Panc1 (cell line): ENCODE measurements around the gene DTNBP1. TPM values are rescaled to one million over a fixed set of nuclear protein-coding genes. Genes with fewer than 3 reads are reported as not detected.

Source experiments
- ATAC-seq: fragments of 200-7000 bp; cut with Tn5 transposase; 2 replicates; pipeline ENCODE4 v1.9.1; 2020; ENCODE audit warnings: mild to moderate bottlenecking, moderate library complexity
- BruUV-seq: library from RNA; stranded (reverse); fragments of 400-500 nt; replicated peaks from 2 replicates; lab custom pipeline; 2021; lab: Mats Ljungman, UMichigan
- CTCF ChIA-PET: fragments of 300-600 bp; sonication (Branson Sonifier 250); formaldehyde crosslinking; loops from one replicate; lab custom pipeline; 2022; ENCODE audit warnings: antibody characterized with exemption; lab: Charles Lee
- POLR2A ChIA-PET: fragments of 300-600 bp; sonication (Branson Sonifier 250); formaldehyde crosslinking; loops from one replicate; lab custom pipeline; 2022; ENCODE audit warnings: antibody characterized with exemption; lab: Charles Lee
- DNase-seq: peaks from one replicate; pipeline ENCODE4 v3.0.0-alpha.2; 2010; ENCODE audit warnings: low read depth, low spot score
- H3K27ac ChIP-seq: 2 replicates; pipeline ENCODE4 v1.5.1; 2011; ENCODE audit warnings: mild to moderate bottlenecking, low read length, inconsistent platforms
- H3K27me3 ChIP-seq: fragments of 200-500 bp; sonication (Bioruptor generic); 2 replicates; pipeline ENCODE4 v1.6.0; 2014; ENCODE audit warnings: low read length, inconsistent platforms; ENCODE audit not compliant: control insufficient read depth, insufficient read depth
- H3K36me3 ChIP-seq: fragments of 200-500 bp; sonication (Bioruptor generic); 2 replicates; pipeline ENCODE4 v1.5.1; 2014; ENCODE audit warnings: inconsistent platforms, mild to moderate bottlenecking, low read length, moderate library complexity; ENCODE audit not compliant: control insufficient read depth, insufficient read depth
- H3K4me1 ChIP-seq: 2 replicates; pipeline ENCODE4 v1.5.1; 2011; ENCODE audit warnings: inconsistent platforms, mild to moderate bottlenecking, low read length, moderate library complexity; ENCODE audit not compliant: control insufficient read depth, insufficient read depth
- H3K4me3 ChIP-seq, 2 experiments: 2 replicates each; pipeline ENCODE4 v1.5.1; 2011 to 2012; ENCODE audit warnings: low read depth in 2 of 2, low read length in 2 of 2, mild to moderate bottlenecking in 2 of 2, inconsistent platforms in 1 of 2, moderate library complexity in 1 of 2
- H3K9me3 ChIP-seq: fragments of 200-500 bp; sonication (Bioruptor generic); 2 replicates; pipeline ENCODE4 v1.5.1; 2014; ENCODE audit warnings: low read depth, mild to moderate bottlenecking, inconsistent platforms, low read length, moderate library complexity; ENCODE audit not compliant: control insufficient read depth, insufficient read depth
- POLR2AphosphoS5 ChIP-seq: IDR thresholded peaks from 2 replicates; pipeline ENCODE4 v1.6.1; 2012; ENCODE audit warnings: mild to moderate bottlenecking, low read depth, low read length, moderate library complexity
- SIN3A ChIP-seq: IDR thresholded peaks from 2 replicates; pipeline ENCODE4 v1.6.1; 2012; ENCODE audit warnings: low read depth, mild to moderate bottlenecking, low read length, moderate library complexity, borderline replicate concordance; ENCODE audit not compliant: insufficient read depth
- TCF7L2 ChIP-seq: IDR thresholded peaks from 2 replicates; pipeline ENCODE4 v1.6.1; 2011; ENCODE audit warnings: mild to moderate bottlenecking, low read depth, low read length, inconsistent platforms
- in situ Hi-C: cut with HindIII; loops from 2 replicates; pipeline ENCODE4 v1.10.0; 2016; ENCODE audit warnings: low sequenced_read_pairs, low pct_unique_long_range_greater_than_20kb
- intact Hi-C: fragments of 100-400 bp; cut with micrococcal nuclease; formaldehyde crosslinking; loops from one replicate; pipeline ENCODE4 v1.10.0; 2022; ENCODE audit not compliant: unreplicated experiment
- total RNA-seq: library from RNA; stranded (reverse); gene quantifications from one replicate; pipeline ENCODE4 v1.2.1, GENCODE V29; 2021; ENCODE audit not compliant: unreplicated experiment
- TF ChIP-seq, protein P1 (sequence below): fragments of 450-650 bp; IDR thresholded peaks from 2 replicates; pipeline ENCODE4 v1.5.1; 2017; ENCODE audit warnings: mild to moderate bottlenecking
- TF ChIP-seq, protein P2 (sequence below), 2 experiments: IDR thresholded peaks; 2 replicates each; pipeline ENCODE4 v1.6.1; 2011 to 2012; ENCODE audit warnings: low read depth in 2 of 2, control low read depth in 1 of 2, low read length in 1 of 2, mild to moderate bottlenecking in 1 of 2, moderate library complexity in 1 of 2; ENCODE audit not compliant: insufficient read depth in 1 of 2

DTNBP1 gene
- total RNA-seq, 1 experiment from 2014 or later: 29.3 TPM

DNA sequence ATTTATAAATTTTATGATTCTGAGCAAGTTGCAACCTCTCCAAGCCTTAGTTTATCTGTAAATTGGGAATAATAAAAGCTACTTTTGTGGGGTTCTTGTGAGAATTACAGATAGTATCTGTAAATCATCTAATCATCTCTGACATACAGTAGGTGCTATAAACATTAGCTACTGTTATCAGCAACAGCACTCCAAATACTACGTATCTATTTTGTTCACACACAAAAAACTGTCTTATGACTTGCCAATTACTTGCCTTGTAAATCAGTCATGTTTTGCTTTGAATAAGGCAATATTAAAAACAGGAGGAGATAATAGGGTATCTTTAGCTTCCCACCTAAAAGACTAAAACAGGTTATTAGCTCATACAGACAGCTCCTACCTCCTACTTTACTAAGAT is 36.7 kb downstream of the DTNBP1 start:
- ATAC-seq: no peak
- Histone ChIP-seq H3K27ac (no peak overlapping the region), H3K36me3 (peaks cover 3% of the 10 kb centered on the region), H3K4me3 (no peak overlapping the region), H3K27me3 (no peaks in the 10 kb centered on the region), H3K9me3 (no peaks in the 10 kb centered on the region), H3K4me1 (no peaks in the 10 kb centered on the region; the same call in 1 of the 2 replicates)
- DNase-seq: no peak
- TF ChIP-seq TCF7L2 (no peak), SIN3A (no peak), POLR2AphosphoS5 (no peak)
- TF ChIP-seq, protein P1, sequence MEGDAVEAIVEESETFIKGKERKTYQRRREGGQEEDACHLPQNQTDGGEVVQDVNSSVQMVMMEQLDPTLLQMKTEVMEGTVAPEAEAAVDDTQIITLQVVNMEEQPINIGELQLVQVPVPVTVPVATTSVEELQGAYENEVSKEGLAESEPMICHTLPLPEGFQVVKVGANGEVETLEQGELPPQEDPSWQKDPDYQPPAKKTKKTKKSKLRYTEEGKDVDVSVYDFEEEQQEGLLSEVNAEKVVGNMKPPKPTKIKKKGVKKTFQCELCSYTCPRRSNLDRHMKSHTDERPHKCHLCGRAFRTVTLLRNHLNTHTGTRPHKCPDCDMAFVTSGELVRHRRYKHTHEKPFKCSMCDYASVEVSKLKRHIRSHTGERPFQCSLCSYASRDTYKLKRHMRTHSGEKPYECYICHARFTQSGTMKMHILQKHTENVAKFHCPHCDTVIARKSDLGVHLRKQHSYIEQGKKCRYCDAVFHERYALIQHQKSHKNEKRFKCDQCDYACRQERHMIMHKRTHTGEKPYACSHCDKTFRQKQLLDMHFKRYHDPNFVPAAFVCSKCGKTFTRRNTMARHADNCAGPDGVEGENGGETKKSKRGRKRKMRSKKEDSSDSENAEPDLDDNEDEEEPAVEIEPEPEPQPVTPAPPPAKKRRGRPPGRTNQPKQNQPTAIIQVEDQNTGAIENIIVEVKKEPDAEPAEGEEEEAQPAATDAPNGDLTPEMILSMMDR: no peak
- TF ChIP-seq, protein P2, sequence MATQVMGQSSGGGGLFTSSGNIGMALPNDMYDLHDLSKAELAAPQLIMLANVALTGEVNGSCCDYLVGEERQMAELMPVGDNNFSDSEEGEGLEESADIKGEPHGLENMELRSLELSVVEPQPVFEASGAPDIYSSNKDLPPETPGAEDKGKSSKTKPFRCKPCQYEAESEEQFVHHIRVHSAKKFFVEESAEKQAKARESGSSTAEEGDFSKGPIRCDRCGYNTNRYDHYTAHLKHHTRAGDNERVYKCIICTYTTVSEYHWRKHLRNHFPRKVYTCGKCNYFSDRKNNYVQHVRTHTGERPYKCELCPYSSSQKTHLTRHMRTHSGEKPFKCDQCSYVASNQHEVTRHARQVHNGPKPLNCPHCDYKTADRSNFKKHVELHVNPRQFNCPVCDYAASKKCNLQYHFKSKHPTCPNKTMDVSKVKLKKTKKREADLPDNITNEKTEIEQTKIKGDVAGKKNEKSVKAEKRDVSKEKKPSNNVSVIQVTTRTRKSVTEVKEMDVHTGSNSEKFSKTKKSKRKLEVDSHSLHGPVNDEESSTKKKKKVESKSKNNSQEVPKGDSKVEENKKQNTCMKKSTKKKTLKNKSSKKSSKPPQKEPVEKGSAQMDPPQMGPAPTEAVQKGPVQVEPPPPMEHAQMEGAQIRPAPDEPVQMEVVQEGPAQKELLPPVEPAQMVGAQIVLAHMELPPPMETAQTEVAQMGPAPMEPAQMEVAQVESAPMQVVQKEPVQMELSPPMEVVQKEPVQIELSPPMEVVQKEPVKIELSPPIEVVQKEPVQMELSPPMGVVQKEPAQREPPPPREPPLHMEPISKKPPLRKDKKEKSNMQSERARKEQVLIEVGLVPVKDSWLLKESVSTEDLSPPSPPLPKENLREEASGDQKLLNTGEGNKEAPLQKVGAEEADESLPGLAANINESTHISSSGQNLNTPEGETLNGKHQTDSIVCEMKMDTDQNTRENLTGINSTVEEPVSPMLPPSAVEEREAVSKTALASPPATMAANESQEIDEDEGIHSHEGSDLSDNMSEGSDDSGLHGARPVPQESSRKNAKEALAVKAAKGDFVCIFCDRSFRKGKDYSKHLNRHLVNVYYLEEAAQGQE (IDR thresholded peaks at IDR 0.05; ENCODE audit: insufficient read depth in 1 of 2, low read depth in 2 of 2, low read length in 1 of 2): no peak
- in situ Hi-C loops (no loop called here), intact Hi-C loops (loop anchor here (10.0 kb wide), 1 partner anchor 131 kb away; no protein-coding TSS in a partner anchor)
- POLR2A ChIA-PET: no interaction called here
- CTCF ChIA-PET: no interaction called here
- no TSS peak for BruUV-seq

DNA sequence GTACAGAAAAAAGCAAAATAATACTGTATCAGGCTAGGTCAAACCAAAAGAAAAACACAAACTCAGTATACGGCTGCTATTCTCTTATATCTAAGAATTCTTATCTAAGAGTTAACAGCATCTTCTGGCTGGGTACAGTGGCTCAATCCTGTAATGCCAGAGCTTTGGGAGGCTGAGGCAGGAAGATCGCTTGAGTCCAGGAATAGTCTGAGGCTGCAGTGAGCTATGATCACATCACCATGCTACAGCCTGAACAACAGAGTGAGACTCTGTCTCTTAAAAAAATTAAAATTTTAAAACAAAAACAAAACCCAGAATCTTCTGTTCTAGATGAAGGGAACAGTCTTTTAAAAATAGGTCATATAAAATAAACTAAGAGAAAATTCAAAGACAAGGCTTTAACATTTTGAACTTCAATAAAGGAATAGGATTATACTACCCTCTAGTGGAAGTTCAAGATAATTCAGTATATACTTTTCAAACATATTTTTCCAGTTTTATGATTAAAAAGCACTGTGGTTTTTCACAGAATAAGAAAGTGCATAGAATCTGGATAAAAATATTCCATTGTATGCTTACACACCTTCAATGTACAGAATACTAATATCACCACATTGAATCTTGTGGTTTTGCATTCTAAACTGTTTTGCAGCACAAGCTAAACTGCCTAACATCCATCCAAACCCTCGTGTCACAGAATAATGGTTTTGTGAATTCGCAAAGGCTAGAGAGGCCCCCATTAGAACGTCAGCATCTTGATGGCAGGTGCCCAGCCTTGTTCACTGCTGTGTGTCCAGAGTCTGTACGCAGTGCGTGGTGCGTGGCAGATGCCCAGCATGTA is 39.3 kb downstream of the DTNBP1 start:
- BruUV-seq: no TSS peak
- DNase-seq: no peak
- no peak for ATAC-seq
- TF ChIP-seq TCF7L2 (no peak), SIN3A (no peak), POLR2AphosphoS5 (no peak)
- TF ChIP-seq, protein P2 (IDR thresholded peaks at IDR 0.05; ENCODE audit: insufficient read depth in 1 of 2, low read depth in 2 of 2, low read length in 1 of 2): no peak
- TF ChIP-seq, protein P1: peak; percentile 71
- Histone ChIP-seq H3K27ac (no peak overlapping the region), H3K4me3 (no peak overlapping the region), H3K9me3 (no peaks in the 10 kb centered on the region), H3K27me3 (no peaks in the 10 kb centered on the region), H3K36me3 (peaks cover 3% of the 10 kb centered on the region), H3K4me1 (no peaks in the 10 kb centered on the region; the same call in 1 of the 2 replicates)
- POLR2A ChIA-PET: no interaction called here
- intact Hi-C loops (loop anchor here (10.0 kb wide), 1 partner anchor 129 kb away; no protein-coding TSS in a partner anchor), in situ Hi-C loops (no loop called here)
- CTCF ChIA-PET: no interaction called here
